H1 (cell line): ENCODE data around the gene WDR27. TPM values are rescaled to one million over a fixed set of nuclear protein-coding genes. Genes with fewer than 3 reads are reported as not detected.

ENCODE experiments used
- MAFK ChIP-seq: IDR thresholded peaks from 2 replicates; pipeline ENCODE4 v1.6.1; 2012; ENCODE audit warnings: low read depth, mild to moderate bottlenecking, improper control_type of control experiment, low read length
- POLR2AphosphoS5 ChIP-seq: IDR thresholded peaks from 2 replicates; pipeline ENCODE4 v1.6.1; 2011; ENCODE audit warnings: low read depth, low read length
- polyA plus RNA-seq, 7 experiments: library from polyadenylated mRNA; depleted of rRNA in 3 of 7; stranded (reverse) in 5 of 7; unstranded in 2 of 7; fragments of >200 nt in 5 of 7; fragments of 200-250 nt in 2 of 7; gene quantifications; 1 replicate in 5 of 7; 2 replicates in 1 of 7; 4 replicates in 1 of 7; pipeline versions ENCODE4 v1.2.1 to v1.2.3, GENCODE V29; 2011 to 2013; ENCODE audit warnings: missing spikeins in 2 of 7, mixed read lengths in 2 of 7
- total RNA-seq: library from RNA; stranded (reverse); fragmentation: NEBNext Ultra II Directional; extraction: Animal tissue kit (Norgen Biotek cat#: 25700); gene quantifications from 2 replicates; pipeline ENCODE4 v1.2.1, GENCODE V29; 2021

WDR27 gene
- total and polyA plus RNA-seq, 2 of the 8 experiments (the other 6 are each of a cell fraction or from before 2014, with no cell fraction given): 53.6 to 68.6 TPM

GRCh38 chr6:169627736-169628607, 73.9 kb downstream of the WDR27 start (continued):
- TF ChIP-seq MAFK: no peak
- no peak for TF ChIP-seq POLR2AphosphoS5
